ENCODE measurements around the gene SEMA5A.

The SEMA5A gene

DNA sequence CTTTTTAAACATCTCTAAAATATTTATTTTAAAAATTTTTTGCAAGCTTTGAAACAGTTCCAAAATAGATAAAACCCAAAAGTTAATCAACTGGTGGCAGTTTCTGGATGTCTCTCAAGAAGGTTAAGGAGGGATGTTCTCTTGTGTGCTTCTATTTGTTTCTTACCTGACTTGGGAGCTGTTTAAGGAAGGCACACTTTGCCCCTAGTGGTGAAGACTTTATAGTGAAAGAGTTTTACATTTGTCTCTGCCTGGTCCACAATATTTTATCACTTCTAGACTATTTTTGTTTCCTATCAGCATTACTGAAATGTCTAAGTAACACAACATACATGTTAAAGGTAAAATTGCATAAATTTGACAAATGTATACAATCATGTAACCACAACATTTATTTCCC is 552.8 kb downstream of the SEMA5A start:
- no peaks in the 10 kb centered on the region for H3K9me3 ChIP-seq
- H3K36me3 ChIP-seq, result no peaks in the 10 kb centered on the region
- H3K27me3 ChIP-seq, result no peaks in the 10 kb centered on the region
- DNase-seq, result no peak
- H3K4me3 ChIP-seq (ENCODE audit: low read depth, low read length), result no peak overlapping the region
- TF ChIP-seq, protein P1, sequence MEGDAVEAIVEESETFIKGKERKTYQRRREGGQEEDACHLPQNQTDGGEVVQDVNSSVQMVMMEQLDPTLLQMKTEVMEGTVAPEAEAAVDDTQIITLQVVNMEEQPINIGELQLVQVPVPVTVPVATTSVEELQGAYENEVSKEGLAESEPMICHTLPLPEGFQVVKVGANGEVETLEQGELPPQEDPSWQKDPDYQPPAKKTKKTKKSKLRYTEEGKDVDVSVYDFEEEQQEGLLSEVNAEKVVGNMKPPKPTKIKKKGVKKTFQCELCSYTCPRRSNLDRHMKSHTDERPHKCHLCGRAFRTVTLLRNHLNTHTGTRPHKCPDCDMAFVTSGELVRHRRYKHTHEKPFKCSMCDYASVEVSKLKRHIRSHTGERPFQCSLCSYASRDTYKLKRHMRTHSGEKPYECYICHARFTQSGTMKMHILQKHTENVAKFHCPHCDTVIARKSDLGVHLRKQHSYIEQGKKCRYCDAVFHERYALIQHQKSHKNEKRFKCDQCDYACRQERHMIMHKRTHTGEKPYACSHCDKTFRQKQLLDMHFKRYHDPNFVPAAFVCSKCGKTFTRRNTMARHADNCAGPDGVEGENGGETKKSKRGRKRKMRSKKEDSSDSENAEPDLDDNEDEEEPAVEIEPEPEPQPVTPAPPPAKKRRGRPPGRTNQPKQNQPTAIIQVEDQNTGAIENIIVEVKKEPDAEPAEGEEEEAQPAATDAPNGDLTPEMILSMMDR (IDR thresholded peaks at IDR 0.05; ENCODE audit: low read depth, low read length), result peak; percentile 24
- H3K4me1 ChIP-seq, result no peaks in the 10 kb centered on the region
